GM15510 (cell line): ENCODE results near the gene DPY19L3.

Experiments
- POLR2A ChIP-seq: IDR thresholded peaks from 3 replicates; pipeline ENCODE4 v1.6.1; 2011; ENCODE audit warnings: borderline replicate concordance; ENCODE audit not compliant: insufficient read length; ENCODE audit errors: extremely low read depth

DPY19L3 gene, protein sequence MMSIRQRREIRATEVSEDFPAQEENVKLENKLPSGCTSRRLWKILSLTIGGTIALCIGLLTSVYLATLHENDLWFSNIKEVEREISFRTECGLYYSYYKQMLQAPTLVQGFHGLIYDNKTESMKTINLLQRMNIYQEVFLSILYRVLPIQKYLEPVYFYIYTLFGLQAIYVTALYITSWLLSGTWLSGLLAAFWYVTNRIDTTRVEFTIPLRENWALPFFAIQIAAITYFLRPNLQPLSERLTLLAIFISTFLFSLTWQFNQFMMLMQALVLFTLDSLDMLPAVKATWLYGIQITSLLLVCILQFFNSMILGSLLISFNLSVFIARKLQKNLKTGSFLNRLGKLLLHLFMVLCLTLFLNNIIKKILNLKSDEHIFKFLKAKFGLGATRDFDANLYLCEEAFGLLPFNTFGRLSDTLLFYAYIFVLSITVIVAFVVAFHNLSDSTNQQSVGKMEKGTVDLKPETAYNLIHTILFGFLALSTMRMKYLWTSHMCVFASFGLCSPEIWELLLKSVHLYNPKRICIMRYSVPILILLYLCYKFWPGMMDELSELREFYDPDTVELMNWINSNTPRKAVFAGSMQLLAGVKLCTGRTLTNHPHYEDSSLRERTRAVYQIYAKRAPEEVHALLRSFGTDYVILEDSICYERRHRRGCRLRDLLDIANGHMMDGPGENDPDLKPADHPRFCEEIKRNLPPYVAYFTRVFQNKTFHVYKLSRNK

DNA sequence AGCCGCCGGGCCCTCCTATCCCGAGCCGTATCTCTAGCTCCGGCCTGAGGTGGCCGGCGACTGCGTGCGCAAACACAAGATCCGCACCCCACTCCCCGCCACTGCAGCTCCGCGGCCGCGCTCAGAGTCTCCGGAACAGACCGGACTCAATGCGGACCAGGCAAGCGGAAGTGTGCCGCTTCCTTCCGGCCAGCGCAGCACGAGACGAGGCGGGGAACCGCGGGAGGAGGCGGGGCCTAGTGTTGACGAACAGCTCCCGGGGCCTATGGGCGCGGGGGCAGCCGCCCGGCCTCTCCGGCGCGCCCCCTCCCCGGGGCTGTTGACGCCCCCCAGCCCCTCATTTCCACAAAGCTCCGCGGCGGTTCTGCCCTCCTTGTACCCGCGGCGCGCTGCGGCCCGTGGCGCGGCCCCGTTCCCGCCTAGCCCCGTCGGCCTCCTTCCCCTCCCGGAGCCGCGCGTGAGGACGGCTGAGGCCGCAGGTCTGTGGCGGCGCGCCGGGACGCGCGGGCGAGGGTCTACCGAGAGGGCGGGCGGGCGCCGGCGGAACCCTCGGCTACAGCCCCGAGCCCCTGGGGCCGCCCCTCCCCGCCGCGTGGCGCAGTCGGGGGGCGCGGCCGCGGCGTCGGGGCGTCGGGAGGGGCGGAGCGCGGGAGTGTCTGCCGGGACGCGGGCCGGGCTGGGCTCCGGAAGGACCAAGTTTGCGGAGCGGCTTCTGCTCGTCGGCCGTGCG lies at the start of gene DPY19L3:
Gene DPY19L3, plus strand, starts transcription at position 340 of the 730 bp plus-strand sequence. CDS start 2,484 bp downstream, outside the sequence.
- TF ChIP-seq POLR2A = peak; percentile 98

DNA sequence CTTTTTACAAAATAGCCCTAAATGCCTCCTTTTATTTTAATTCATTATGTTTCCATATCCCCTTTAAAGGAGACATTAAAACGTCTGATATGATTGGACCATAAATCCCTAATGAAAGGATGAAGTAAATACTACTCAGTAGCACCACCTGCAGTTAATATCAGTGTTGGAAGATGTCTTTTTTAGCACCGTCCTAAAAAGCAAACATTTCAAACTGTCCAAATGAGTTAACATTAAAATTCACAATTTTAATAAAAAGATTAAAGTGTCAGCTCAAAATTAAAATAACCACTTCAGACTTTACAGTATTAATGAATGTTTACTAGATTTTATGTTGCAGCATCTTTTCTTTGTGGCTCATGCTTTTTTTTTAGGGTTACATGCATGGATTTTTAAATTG lies 47.9 kb upstream of the DPY19L3 start:
- no peak for TF ChIP-seq POLR2A

DNA sequence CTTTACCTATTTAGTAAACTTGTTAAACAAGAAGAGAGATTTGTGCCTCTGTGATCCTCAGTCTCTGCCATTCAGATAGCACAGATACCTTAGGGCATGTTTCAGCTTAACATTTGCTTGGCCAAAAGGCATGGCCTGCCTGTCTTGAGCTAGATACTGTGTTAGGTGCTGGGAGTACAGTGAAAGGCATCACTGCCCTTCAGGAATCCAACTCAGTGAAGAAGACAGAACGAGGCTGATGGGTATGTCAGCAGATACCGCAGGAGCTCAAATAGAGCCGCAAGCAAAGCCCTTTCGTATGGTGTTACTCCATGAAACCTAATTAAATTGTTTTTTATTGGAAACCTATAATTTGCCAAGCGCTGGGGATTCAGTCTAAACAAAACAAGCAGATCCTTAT lies 47.2 kb upstream of the DPY19L3 start:
- no peak for TF ChIP-seq POLR2A

DNA sequence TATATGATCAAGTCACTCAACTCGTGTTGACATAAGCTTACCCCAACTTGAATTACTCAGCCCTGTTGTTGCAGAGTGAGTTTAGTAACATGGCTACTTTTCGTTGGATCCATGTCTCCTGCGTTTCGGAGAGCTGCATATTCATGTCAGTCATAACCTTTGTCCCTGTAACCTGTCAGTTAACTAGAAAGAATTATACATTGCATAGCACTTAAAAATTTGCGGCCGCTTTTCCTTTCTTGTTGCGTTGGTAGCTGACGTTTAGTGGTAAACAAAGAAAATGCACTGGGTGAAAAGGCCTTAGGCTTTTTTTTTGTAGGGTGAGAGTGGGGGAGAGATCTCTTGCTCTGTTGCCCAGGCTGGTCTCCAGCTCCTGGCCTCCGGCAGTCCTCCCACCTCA lies 46.0 kb upstream of the DPY19L3 start:
- TF ChIP-seq POLR2A = no peak

DNA sequence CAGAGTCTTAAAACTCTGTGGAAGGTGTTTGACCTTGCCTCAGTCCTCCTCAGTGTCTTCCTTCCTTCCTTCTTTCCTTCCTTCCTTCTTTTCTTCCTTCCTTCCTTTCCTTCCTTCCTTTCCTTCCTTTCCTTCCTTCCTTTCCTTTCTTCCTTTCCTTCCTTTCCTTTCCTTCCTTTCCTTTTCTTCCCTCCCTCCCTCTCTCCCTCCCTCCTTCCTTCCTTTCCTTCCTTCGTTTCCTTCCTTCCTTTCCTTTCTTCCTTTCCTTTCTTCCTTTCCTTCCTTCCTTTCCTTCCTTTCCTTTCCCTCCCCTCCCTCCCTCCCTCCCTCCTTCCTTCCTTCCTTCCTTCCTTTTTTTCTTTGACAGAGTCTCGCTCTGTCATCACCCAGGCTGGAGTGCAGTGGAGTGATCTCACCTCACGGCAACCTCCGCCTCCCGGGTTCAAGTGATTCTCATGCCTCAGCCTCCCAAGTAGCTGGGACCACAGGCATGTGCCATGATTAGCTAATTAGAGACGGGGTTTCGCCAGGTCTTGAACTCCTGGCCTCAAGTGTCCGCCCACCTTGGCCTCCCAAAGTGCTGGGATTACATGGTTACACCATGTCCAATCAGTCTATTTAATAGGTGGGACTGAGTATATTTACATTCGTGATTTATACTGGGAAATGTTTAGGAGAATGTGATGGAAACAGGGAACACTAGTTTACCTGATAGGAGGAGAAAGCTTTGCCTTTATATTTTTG lies 43.8 kb upstream of the DPY19L3 start:
- no peak for TF ChIP-seq POLR2A

DNA sequence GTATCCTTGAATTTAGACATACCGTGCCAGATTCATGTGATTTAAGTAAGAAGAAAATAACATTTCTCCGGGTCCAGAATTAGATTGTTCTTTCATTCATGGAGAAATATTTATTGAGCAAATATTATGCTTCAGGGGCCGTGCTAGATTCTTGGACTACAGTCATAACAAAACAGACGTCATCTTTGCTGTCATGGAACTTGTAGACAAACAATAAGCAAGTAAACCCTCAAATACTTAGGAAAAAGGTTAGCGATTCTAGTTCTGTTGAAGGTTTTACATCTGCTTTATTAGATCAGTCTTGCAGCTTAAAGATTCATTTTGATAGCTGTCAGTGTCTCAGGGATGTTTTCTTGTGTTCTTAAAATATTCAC lies 43.3 kb upstream of the DPY19L3 start:
- no peak for TF ChIP-seq POLR2A

DNA sequence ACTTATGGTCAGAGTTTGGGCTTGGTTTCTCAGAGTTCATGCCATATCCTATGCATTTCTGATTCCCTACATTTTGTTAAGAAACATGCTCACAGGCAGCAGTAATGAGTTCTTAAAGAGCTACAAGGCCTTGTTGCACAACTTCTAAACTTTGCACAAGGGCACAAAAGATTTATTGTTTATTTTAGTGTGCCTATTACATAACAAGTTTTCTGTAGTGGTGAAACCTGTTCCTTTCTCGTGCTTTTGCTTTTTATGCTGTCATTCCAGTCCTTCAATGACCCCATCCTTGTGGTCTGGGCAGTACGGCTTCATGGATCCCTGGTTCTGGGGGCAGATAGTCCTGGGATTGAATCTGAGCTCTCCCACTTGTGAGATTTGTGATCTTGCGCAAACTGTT lies 42.4 kb upstream of the DPY19L3 start:
- TF ChIP-seq POLR2A = no peak

DNA sequence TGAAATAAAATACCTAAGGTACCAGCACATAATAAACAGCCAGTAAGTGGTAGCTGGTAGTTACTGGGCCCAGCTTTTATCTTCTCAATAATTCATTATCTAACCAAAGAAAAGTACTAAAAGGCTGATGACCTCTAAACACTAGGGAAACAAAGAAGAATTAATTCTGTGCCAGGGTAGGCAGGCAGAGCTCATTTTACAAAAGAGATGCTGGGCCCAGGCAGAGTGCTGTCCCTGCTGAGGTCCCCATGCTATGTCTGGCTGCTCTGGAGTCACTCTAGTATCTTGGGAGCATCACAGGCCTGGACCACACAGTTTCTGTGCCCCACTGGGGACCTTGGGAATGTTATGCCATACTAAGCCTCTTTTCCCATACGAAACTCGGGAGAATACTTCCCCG lies 41.9 kb upstream of the DPY19L3 start:
- TF ChIP-seq POLR2A = no peak

DNA sequence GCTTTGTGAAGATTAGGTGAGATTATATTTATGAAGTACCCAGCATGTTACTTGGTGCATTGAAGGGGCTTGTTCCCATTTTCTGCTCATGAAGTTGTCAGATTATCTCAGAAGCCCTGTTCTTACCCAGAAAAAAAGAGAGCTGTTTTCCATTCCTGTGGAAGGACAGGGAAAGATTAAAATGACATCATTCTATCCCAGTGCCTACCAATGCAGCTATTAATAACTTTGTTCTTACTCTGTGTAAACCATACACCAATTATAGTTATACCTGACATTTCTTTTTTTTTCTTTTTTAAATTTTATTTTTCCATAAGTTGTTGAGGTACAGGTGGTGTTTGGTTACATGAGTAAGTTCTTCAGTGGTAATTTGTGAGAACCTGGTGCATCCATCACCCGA lies 41.5 kb upstream of the DPY19L3 start:
- TF ChIP-seq POLR2A = no peak

DNA sequence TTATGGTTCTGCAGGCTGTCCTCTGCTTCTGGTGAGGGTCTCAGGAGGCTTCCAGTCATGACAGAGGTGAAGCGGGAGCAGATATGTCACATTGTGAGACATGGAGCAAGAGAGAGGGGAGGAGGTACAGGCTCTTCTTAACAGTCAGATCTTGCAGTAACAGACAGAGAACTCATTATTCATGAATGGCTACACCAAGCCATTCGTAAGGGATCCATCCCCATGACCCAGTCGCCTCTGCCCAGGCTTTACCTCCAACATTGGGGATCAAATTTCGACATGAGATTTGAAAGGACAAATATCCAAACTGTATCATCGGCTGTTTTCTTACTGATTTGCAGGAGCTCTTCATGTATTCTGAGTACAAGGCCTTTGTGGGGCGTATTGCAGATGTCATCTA lies 38.5 kb upstream of the DPY19L3 start:
- TF ChIP-seq POLR2A = no peak

DNA sequence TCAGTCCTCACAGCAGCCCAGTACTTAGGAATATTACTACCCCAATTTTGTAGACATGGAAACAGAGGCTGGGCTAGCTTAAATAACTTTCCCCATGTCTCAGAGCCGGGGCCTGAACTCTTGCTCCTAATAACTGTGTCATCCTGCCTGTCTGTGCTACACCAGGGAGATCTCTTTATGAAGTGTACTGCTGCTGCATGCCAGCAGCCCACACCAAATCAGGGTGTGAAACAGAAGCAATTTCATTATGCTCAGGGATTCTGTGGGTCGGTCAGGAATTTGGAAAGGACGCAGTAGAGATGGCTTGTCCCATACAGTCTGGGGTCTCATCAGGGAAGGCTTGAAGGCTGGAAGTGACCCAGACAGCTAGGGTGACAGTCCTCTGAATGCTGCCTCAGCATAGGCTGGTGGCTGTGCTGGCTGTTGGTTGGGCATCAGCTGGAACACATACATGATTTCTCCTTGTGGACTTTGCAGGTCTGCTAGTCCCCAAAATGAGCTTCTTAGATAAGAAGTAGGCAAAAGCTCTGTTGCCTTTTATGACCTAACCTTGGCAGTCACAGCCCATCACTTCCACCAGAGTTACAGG lies 37.5 kb upstream of the DPY19L3 start:
- TF ChIP-seq POLR2A = no peak

DNA sequence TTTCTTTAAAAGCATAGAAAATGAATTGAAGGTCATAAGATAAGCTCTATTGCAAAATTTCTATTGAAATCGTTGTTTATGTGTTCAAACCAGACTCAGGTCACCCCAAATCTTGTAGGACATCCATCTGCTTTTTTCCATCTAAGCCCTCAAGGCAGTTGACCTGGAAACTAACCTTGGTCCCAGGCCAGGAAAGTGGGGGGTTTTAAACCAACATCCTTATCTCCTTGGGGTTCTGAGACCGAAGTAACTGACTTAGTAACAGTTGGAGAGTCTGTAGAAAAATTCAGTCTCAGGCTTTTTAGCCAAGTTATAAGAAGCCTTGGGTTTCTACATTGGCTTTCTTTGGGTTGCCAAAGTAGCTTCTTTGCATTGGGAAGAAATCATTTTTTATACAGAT lies 36.8 kb upstream of the DPY19L3 start:
- TF ChIP-seq POLR2A = no peak

DNA sequence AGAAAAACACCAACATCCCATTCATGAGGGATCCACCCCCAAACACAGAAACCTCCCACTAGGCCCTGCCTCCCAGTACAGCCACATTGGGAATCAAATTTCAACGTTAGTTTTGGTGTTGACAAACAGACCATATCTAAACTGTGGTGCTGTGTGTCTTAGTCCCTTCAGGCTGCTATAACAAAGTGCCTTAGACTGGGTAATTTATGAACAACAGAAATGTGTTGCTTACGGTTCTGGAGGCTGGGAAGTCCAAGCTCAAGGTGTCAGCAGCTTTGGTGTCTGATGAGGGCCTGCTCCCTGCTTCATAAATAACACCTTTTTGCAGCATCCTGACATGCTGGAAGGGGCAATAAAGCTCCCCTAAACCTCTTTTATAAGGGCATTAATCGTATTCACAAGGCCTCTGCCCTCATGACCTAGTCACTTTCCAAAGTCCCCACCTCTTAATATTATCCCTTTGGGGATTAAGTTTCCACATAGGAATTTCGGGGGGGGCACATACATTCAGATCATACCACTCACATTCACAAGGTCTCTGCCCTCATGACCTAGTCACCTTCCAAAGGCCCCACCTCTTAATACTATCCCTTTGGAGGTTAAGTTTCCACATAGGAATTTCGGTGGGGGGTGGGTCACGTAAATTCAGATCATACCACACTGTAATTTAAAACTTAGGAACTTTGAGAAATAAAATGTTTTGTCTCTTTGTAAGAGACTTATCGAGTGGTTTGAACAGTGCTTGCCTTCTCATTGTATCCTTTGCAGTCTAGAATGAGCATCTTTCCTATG lies 32.6 kb upstream of the DPY19L3 start:
- no peak for TF ChIP-seq POLR2A

DNA sequence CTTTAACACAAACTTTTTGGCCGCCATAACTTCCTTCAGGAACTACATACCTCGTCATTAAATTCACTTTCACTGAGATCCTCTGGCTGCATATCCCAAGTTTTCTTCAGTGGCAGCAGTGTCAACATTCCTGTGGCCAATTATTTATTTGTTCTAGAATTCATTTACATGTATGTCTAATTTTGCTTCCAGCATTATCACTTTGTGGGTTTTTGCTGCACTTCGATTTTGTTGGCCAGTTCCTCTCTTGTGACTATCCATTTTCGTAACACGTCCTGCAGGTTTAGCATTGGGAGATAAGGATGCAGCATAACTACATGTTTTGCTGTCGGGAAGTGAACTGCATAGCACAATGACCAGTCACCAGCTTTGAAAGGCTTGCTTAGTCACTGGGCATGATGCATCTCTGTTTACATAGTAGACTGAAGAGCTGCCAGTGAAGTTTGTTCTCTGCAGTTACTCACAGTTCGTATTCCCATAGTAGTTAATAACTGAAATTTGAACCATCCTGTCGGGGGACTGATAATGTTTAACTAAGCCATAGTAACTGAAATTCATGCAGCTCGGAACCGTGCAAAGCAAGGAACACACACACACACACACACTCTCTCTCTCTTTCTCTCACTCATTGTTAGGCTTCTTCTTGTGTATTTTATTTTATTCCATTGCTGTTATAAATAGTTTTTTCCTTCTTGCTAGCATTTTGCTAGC lies 31.8 kb upstream of the DPY19L3 start:
- TF ChIP-seq POLR2A = no peak

DNA sequence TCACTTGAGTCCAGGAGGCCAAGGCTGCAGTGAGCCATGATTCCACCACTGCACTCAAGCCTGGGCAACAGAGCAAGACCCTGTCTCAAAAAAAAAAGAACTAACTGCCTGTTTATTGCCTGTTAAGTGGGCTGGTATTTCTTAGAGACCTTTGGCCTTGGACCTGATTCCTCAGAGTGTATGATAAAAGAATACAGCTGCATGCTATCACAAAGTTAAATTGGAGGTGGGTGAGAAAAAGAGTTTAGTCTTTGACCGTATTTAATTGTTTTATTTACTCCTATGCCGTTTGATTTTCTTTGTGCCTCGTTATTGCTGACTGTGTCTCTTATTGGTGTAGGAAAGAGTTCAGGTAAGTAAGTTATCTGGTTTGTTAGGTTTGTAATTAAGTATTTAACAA lies 25.3 kb upstream of the DPY19L3 start:
- TF ChIP-seq POLR2A = no peak
